ENCODE results near the gene CCM2.

CCM2 gene

GRCh38 chr7:45073786-45074527 is 74.0 kb downstream of the CCM2 start:
- no peak for DNase-seq (ENCODE audit: low read depth)
- Histone ChIP-seq H3K27me3 (replicated peaks; ENCODE audit: control insufficient read depth, insufficient read depth, low read length) (no peaks in the 10 kb centered on the region), H3K4me1 (ENCODE audit: control insufficient read depth, insufficient read depth, low read length) (peaks cover 15% of the 10 kb centered on the region), H3K36me3 (ENCODE audit: control insufficient read depth, insufficient read depth, low read length, severe bottlenecking) (peaks cover 65% of the 10 kb centered on the region), H3K9me3 (ENCODE audit: control insufficient read depth, low read length) (no peaks in the 10 kb centered on the region), H3K9ac (ENCODE audit: low read length) (no peak overlapping the region), H3K4me3 (ENCODE audit: low read length) (no peak overlapping the region)

GRCh38 chr7:45074528-45075354 is 74.7 kb downstream of the CCM2 start:
- Histone ChIP-seq H3K36me3 (ENCODE audit: control insufficient read depth, insufficient read depth, low read length, severe bottlenecking) (peaks cover 57% of the 10 kb centered on the region), H3K9ac (ENCODE audit: low read length) (no peak overlapping the region), H3K27me3 (replicated peaks; ENCODE audit: control insufficient read depth, insufficient read depth, low read length) (no peaks in the 10 kb centered on the region), H3K9me3 (ENCODE audit: control insufficient read depth, low read length) (no peaks in the 10 kb centered on the region), H3K4me1 (ENCODE audit: control insufficient read depth, insufficient read depth, low read length) (peaks cover 15% of the 10 kb centered on the region), H3K4me3 (ENCODE audit: low read length) (no peak overlapping the region)
- DNase-seq (ENCODE audit: low read depth), result no peak

- Histone ChIP-seq H3K9ac (ENCODE audit: low read length) (no peak overlapping the region), H3K9me3 (ENCODE audit: control insufficient read depth, low read length) (no peaks in the 10 kb centered on the region), H3K4me3 (ENCODE audit: low read length) (no peak overlapping the region), H3K4me1 (ENCODE audit: control insufficient read depth, insufficient read depth, low read length) (peaks cover 15% of the 10 kb centered on the region), H3K36me3 (ENCODE audit: control insufficient read depth, insufficient read depth, low read length, severe bottlenecking) (peaks cover 52% of the 10 kb centered on the region), H3K27me3 (replicated peaks; ENCODE audit: control insufficient read depth, insufficient read depth, low read length) (no peaks in the 10 kb centered on the region)
- no peak for DNase-seq (ENCODE audit: low read depth)
These were observed 75.3 kb downstream of the CCM2 start for GRCh38 chr7:45075355-45075644.

GRCh38 chr7:45075871-45076796 is 76.1 kb downstream of the CCM2 start:
- H3K36me3 ChIP-seq (ENCODE audit: control insufficient read depth, insufficient read depth, low read length, severe bottlenecking), result peaks cover 46% of the 10 kb centered on the region
- H3K27me3 ChIP-seq (replicated peaks; ENCODE audit: control insufficient read depth, insufficient read depth, low read length), result no peaks in the 10 kb centered on the region
- no peak overlapping the region for H3K9ac ChIP-seq (ENCODE audit: low read length)
- DNase-seq (ENCODE audit: low read depth), result no peak
- H3K9me3 ChIP-seq (ENCODE audit: control insufficient read depth, low read length), result no peaks in the 10 kb centered on the region
- no peak overlapping the region for H3K4me3 ChIP-seq (ENCODE audit: low read length)
- peaks cover 15% of the 10 kb centered on the region for H3K4me1 ChIP-seq (ENCODE audit: control insufficient read depth, insufficient read depth, low read length)

- H3K4me1 ChIP-seq (ENCODE audit: control insufficient read depth, insufficient read depth, low read length), result peaks cover 9% of the 10 kb centered on the region
- no peak overlapping the region for H3K4me3 ChIP-seq (ENCODE audit: low read length)
- H3K9me3 ChIP-seq (ENCODE audit: control insufficient read depth, low read length), result no peaks in the 10 kb centered on the region
- H3K9ac ChIP-seq (ENCODE audit: low read length), result no peak overlapping the region
- H3K27me3 ChIP-seq (replicated peaks; ENCODE audit: control insufficient read depth, insufficient read depth, low read length), result no peaks in the 10 kb centered on the region
- no peak for DNase-seq (ENCODE audit: low read depth)
- H3K36me3 ChIP-seq (ENCODE audit: control insufficient read depth, insufficient read depth, low read length, severe bottlenecking), result peaks cover 43% of the 10 kb centered on the region
These were observed 76.9 kb downstream of the CCM2 start for GRCh38 chr7:45076946-45077345.

GRCh38 chr7:45077579-45077978 is 77.6 kb downstream of the CCM2 start:
- H3K9ac ChIP-seq (ENCODE audit: low read length), result no peak overlapping the region
- peaks cover 41% of the 10 kb centered on the region for H3K36me3 ChIP-seq (ENCODE audit: control insufficient read depth, insufficient read depth, low read length, severe bottlenecking)
- H3K4me3 ChIP-seq (ENCODE audit: low read length), result no peak overlapping the region
- H3K9me3 ChIP-seq (ENCODE audit: control insufficient read depth, low read length), result no peaks in the 10 kb centered on the region
- peaks cover 8% of the 10 kb centered on the region for H3K4me1 ChIP-seq (ENCODE audit: control insufficient read depth, insufficient read depth, low read length)
- no peak for DNase-seq (ENCODE audit: low read depth)
- H3K27me3 ChIP-seq (replicated peaks; ENCODE audit: control insufficient read depth, insufficient read depth, low read length), result no peaks in the 10 kb centered on the region

GRCh38 chr7:45078125-45078681 is 78.2 kb downstream of the CCM2 start:
- H3K4me3 ChIP-seq (ENCODE audit: low read length), result no peak overlapping the region
- H3K36me3 ChIP-seq (ENCODE audit: control insufficient read depth, insufficient read depth, low read length, severe bottlenecking), result peaks cover 35% of the 10 kb centered on the region
- no peaks in the 10 kb centered on the region for H3K27me3 ChIP-seq (replicated peaks; ENCODE audit: control insufficient read depth, insufficient read depth, low read length)
- H3K9me3 ChIP-seq (ENCODE audit: control insufficient read depth, low read length), result no peaks in the 10 kb centered on the region
- H3K9ac ChIP-seq (ENCODE audit: low read length), result no peak overlapping the region
- peaks cover 11% of the 10 kb centered on the region for H3K4me1 ChIP-seq (ENCODE audit: control insufficient read depth, insufficient read depth, low read length)
- no peak for DNase-seq (ENCODE audit: low read depth)

- H3K36me3 ChIP-seq (ENCODE audit: control insufficient read depth, insufficient read depth, low read length, severe bottlenecking), result peaks cover 20% of the 10 kb centered on the region
These were observed 80.4 kb downstream of the CCM2 start for GRCh38 chr7:45080265-45080957.

GRCh38 chr7:45080958-45081669 is 81.1 kb downstream of the CCM2 start:
- H3K36me3 ChIP-seq (ENCODE audit: control insufficient read depth, insufficient read depth, low read length, severe bottlenecking), result peaks cover 13% of the 10 kb centered on the region
- DNase-seq (ENCODE audit: low read depth), result no peak
- H3K9me3 ChIP-seq (ENCODE audit: control insufficient read depth, low read length), result no peaks in the 10 kb centered on the region
- no peak overlapping the region for H3K4me3 ChIP-seq (ENCODE audit: low read length)
- H3K9ac ChIP-seq (ENCODE audit: low read length), result no peak overlapping the region
- H3K27me3 ChIP-seq (replicated peaks; ENCODE audit: control insufficient read depth, insufficient read depth, low read length), result no peaks in the 10 kb centered on the region
- peaks cover 11% of the 10 kb centered on the region for H3K4me1 ChIP-seq (ENCODE audit: control insufficient read depth, insufficient read depth, low read length)

More at GRCh38 chr7:45080265-45080957, 80.4 kb downstream of the CCM2 start:
- no peak overlapping the region for H3K4me3 ChIP-seq (ENCODE audit: low read length)
- H3K4me1 ChIP-seq (ENCODE audit: control insufficient read depth, insufficient read depth, low read length), result peaks cover 11% of the 10 kb centered on the region
- no peaks in the 10 kb centered on the region for H3K9me3 ChIP-seq (ENCODE audit: control insufficient read depth, low read length)
- no peak for DNase-seq (ENCODE audit: low read depth)
- no peak overlapping the region for H3K9ac ChIP-seq (ENCODE audit: low read length)
- no peaks in the 10 kb centered on the region for H3K27me3 ChIP-seq (replicated peaks; ENCODE audit: control insufficient read depth, insufficient read depth, low read length)

GRCh38 chr7:45081670-45081974 is 81.6 kb downstream of the CCM2 start:
- Histone ChIP-seq H3K4me3 (ENCODE audit: low read length) (no peak overlapping the region), H3K4me1 (ENCODE audit: control insufficient read depth, insufficient read depth, low read length) (peaks cover 11% of the 10 kb centered on the region), H3K27me3 (replicated peaks; ENCODE audit: control insufficient read depth, insufficient read depth, low read length) (no peaks in the 10 kb centered on the region), H3K9me3 (ENCODE audit: control insufficient read depth, low read length) (no peaks in the 10 kb centered on the region), H3K9ac (ENCODE audit: low read length) (no peak overlapping the region), H3K36me3 (ENCODE audit: control insufficient read depth, insufficient read depth, low read length, severe bottlenecking) (peaks cover 9% of the 10 kb centered on the region)
- DNase-seq (ENCODE audit: low read depth), result no peak

Measured in adipocyte (in vitro differentiated cells).